CD4-positive, alpha-beta T cell (primary cell): ENCODE data around the gene KRTAP4-8. TPM values are rescaled to one million over a fixed set of nuclear protein-coding genes. Genes with fewer than 3 reads are reported as not detected.
"Not testable (repeated sequence)": the region's sequence is repeated elsewhere in the genome, so short reads cannot be mapped to it uniquely, and the experiment has no call there.

ENCODE experiments used
- ATAC-seq: fragments of 200-7000 bp; cut with Tn5 transposase; one replicate; pipeline ENCODE4 v1.10.0; 2022; ENCODE audit warnings: mild to moderate bottlenecking; ENCODE audit not compliant: poor library complexity
- CTCF ChIA-PET: fragments of 350-600 bp; sonication (Branson Sonifier 250); formaldehyde crosslinking; loops from one replicate; lab custom pipeline; 2021; ENCODE audit warnings: antibody characterized with exemption, inconsistent platforms; lab: Charles Lee
- POLR2A ChIA-PET: fragments of 350-600 bp; sonication (Branson Sonifier 250); formaldehyde crosslinking; loops from one replicate; lab custom pipeline; 2021; ENCODE audit warnings: antibody characterized with exemption, inconsistent platforms; lab: Charles Lee
- DNase-seq, 14 experiments: peaks; one replicate each; pipeline ENCODE4 v3.0.0-alpha.2; 2013 to 2020; ENCODE audit warnings: mixed read lengths in 2 of 14
- H3K27ac ChIP-seq, 2 donors: one replicate each; pipeline versions ENCODE4 v1.5.1 to v1.7.0; 2013; ENCODE audit warnings: low read length in 2 of 2, low read depth in 1 of 2, mild to moderate bottlenecking in 1 of 2
- H3K27me3 ChIP-seq, 2 experiments: 1 replicate in 1 of 2; 2 replicates in 1 of 2; pipeline versions ENCODE4 v1.6.1 to v1.7.0; 2013; ENCODE audit warnings: low read length in 2 of 2, control low read depth in 1 of 2, mild to moderate bottlenecking in 1 of 2, moderate library complexity in 1 of 2; ENCODE audit not compliant: insufficient read depth in 2 of 2, control insufficient read depth in 1 of 2
- H3K36me3 ChIP-seq: one replicate; pipeline ENCODE4 v1.6.1; 2013; ENCODE audit warnings: low read length, control low read depth; ENCODE audit not compliant: insufficient read depth
- H3K4me1 ChIP-seq: one replicate; pipeline ENCODE4 v1.6.1; 2013; ENCODE audit warnings: low read length, control low read depth; ENCODE audit not compliant: insufficient read depth
- H3K4me3 ChIP-seq: one replicate; pipeline ENCODE4 v1.5.1; 2013; ENCODE audit warnings: mild to moderate bottlenecking, low read length, moderate library complexity
- H3K9me3 ChIP-seq, 2 experiments: 1 replicate in 1 of 2; 2 replicates in 1 of 2; pipeline versions ENCODE4 v1.6.1 to v1.7.0; 2013; ENCODE audit warnings: low read length in 2 of 2, mild to moderate bottlenecking in 2 of 2, control low read depth in 1 of 2, moderate library complexity in 1 of 2; ENCODE audit not compliant: control insufficient read depth in 1 of 2, insufficient read depth in 1 of 2
- H3K27ac Mint-ChIP-seq: one replicate; pipeline ENCODE4 v1.8.0; 2020; ENCODE audit warnings: mixed read lengths
- H3K27me3 Mint-ChIP-seq: one replicate; pipeline ENCODE4 v1.8.0; 2021; ENCODE audit warnings: mixed read lengths
- H3K36me3 Mint-ChIP-seq: one replicate; pipeline ENCODE4 v1.8.0; 2021; ENCODE audit warnings: low read depth, mixed read lengths
- H3K4me1 Mint-ChIP-seq: one replicate; pipeline ENCODE4 v1.8.0; 2021; ENCODE audit warnings: low read depth, mixed read lengths
- H3K4me3 Mint-ChIP-seq: one replicate; pipeline ENCODE4 v1.8.0; 2020; ENCODE audit warnings: mild to moderate bottlenecking, mixed read lengths
- H3K9me3 Mint-ChIP-seq: one replicate; pipeline ENCODE4 v1.8.0; 2020; ENCODE audit warnings: mixed read lengths
- intact Hi-C, 2 experiments: fragments of 100-400 bp; cut with DNase I in 1 of 2; cut with micrococcal nuclease in 1 of 2; formaldehyde crosslinking; loops; one replicate each; pipeline versions ENCODE4 v1.15.1 to v1.9.0; 2023 to 2025; cut with DNase I, micrococcal nuclease
- total RNA-seq, 174 experiments: library from RNA in 2 of 174; stranded (reverse) in 2 of 174; gene quantifications; one replicate each; pipeline ENCODE4 v1.2.3 and lab custom pipeline; 2021 to 2026
- TF ChIP-seq, protein P1 (sequence below): fragments of 200-600 bp; IDR thresholded peaks from one replicate; pipeline ENCODE4 v1.8.0; 2022; ENCODE audit warnings: antibody characterized with exemption, mild to moderate bottlenecking

KRTAP4-8 gene
- total RNA-seq, 2 experiments from 2014 or later = not detected

DNA sequence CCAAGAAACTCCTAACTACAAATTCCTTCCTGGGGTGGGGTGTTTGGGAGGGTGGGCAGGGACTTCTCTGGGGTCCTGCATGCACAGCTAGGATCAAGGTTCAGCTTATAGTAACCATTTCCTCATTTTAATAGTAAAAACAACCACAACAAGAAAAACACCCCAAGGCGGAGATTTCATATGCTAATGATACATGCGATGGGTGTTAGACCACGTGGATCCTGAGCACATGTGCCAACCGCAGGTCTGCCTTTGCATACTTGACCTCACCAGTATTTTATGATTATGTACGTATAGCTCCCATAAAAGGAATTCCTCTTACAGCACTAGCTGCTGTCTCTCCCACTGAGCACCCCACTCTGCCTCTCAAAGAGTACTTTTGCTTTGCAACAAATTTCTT is 18.4 kb upstream of the KRTAP4-8 start:
- H3K4me1 ChIP-seq = peaks cover 6% of the 10 kb centered on the region
- ChIA-PET POLR2A (interaction anchor here (1.1 kb wide), 1 partner anchor 102 kb away, joined by 3 read pairs; no protein-coding TSS in a partner anchor), CTCF (no interaction called here)
- H3K9me3 ChIP-seq = no peaks in the 10 kb centered on the region
- peak in 1 of 14 experiments; percentile 14 for DNase-seq
- Mint-ChIP-seq H3K4me1 (peaks cover 31% of the 10 kb centered on the region), H3K9me3 (peaks cover 1% of the 10 kb centered on the region), H3K4me3 (no peak overlapping the region), H3K27me3 (no peaks in the 10 kb centered on the region), H3K36me3 (no peaks in the 10 kb centered on the region), H3K27ac (no peak overlapping the region)
- no peaks in the 10 kb centered on the region for H3K27me3 ChIP-seq
- no peak for ATAC-seq
- intact Hi-C loops = no loop called here
- no peak overlapping the region for H3K4me3 ChIP-seq
- TF ChIP-seq, protein P1, sequence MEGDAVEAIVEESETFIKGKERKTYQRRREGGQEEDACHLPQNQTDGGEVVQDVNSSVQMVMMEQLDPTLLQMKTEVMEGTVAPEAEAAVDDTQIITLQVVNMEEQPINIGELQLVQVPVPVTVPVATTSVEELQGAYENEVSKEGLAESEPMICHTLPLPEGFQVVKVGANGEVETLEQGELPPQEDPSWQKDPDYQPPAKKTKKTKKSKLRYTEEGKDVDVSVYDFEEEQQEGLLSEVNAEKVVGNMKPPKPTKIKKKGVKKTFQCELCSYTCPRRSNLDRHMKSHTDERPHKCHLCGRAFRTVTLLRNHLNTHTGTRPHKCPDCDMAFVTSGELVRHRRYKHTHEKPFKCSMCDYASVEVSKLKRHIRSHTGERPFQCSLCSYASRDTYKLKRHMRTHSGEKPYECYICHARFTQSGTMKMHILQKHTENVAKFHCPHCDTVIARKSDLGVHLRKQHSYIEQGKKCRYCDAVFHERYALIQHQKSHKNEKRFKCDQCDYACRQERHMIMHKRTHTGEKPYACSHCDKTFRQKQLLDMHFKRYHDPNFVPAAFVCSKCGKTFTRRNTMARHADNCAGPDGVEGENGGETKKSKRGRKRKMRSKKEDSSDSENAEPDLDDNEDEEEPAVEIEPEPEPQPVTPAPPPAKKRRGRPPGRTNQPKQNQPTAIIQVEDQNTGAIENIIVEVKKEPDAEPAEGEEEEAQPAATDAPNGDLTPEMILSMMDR = no peak
- H3K27ac ChIP-seq = no peak overlapping the region
- H3K36me3 ChIP-seq = no peaks in the 10 kb centered on the region

DNA sequence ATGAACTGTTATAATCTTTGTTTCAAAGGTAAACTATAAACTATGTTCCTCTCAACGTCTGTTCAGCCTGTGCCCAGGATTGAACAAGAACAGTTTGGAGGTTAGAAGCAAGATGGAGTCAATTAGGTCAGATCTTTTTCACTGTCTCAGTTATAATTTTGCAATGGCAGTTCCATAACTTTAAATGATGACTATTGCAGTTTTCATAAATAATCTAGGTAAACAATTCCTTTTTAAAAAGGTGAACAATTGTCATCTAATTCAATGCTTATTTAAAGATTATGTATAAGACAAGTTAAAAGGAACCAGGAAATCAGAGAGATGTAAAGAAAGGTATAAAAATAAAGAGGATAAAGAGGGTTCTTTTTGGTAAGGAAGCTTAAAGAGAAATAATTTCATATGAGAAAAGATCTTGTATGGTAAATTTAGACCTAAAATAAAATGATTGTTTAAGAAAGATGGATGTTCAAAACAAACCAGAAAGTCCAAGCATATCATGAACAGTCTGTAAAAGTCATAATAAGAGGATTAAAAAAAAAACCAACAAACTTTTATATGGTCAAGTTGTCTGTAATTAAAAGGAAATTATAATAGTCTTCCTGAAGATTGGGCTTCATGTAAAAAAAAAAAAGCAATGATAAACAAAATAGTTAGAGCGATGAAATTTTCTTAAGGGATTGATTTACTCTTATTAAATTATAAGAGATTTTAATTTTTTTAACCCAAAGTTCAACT is 13.4 kb upstream of the KRTAP4-8 start:
- H3K27ac ChIP-seq = no peak overlapping the region
- ChIA-PET POLR2A (no interaction called here), CTCF (no interaction called here)
- H3K27me3 ChIP-seq = no peaks in the 10 kb centered on the region
- peaks cover 1% of the 10 kb centered on the region for H3K9me3 Mint-ChIP-seq
- no peak overlapping the region for H3K27ac Mint-ChIP-seq
- H3K36me3 ChIP-seq = no peaks in the 10 kb centered on the region
- TF ChIP-seq, protein P1 = no peak
- peaks cover 9% of the 10 kb centered on the region for H3K4me1 Mint-ChIP-seq
- no peak overlapping the region for H3K4me3 Mint-ChIP-seq
- peaks cover 9% of the 10 kb centered on the region for H3K27me3 Mint-ChIP-seq
- intact Hi-C loops = no loop called here
- H3K4me3 ChIP-seq = no peak overlapping the region
- H3K4me1 ChIP-seq = peaks cover 3% of the 10 kb centered on the region
- no peak for DNase-seq
- ATAC-seq = no peak
- H3K36me3 Mint-ChIP-seq = no peaks in the 10 kb centered on the region
- no peaks in the 10 kb centered on the region for H3K9me3 ChIP-seq

DNA sequence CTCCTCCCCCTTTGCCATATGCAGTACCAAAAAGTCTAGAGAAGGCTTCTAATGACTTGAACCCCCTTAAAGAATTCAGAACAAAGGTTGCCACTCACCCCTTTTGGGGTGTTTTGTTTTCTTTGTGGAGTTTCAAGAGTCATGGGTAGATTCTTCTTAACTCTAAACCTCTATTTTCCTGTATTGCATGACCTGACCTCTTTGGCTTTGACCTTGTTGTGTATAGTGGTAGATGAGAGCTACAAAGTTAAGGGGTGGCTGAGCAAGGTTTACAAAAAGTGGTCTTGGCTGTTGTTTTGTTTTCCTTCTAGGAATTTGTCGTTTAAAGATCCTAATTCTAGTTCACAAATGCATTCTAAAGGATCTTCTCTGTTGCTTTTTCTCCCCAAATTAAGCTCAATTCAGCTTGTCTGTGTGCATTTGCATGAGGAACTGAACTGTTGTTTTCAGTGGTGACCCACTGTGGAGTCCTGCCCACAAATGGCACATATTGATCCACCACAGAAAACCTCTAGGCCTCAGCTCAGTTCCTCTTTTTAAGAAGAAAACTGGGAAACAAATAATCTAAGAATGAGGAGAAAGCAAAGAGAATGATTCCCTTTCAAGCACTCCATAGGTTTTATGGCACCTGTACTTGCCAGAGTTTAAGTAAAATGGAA is 10.9 kb upstream of the KRTAP4-8 start:
- H3K27ac Mint-ChIP-seq, DNase-seq, H3K4me1 ChIP-seq, H3K36me3 ChIP-seq, H3K4me3 Mint-ChIP-seq, H3K27ac ChIP-seq, POLR2A ChIA-PET, H3K4me3 ChIP-seq, H3K36me3 Mint-ChIP-seq, H3K4me1 Mint-ChIP-seq, H3K9me3 Mint-ChIP-seq, H3K27me3 ChIP-seq, CTCF ChIA-PET, H3K9me3 ChIP-seq, ATAC-seq, intact Hi-C loops: not testable (repeated sequence)
- peaks cover 14% of the 10 kb centered on the region for H3K27me3 Mint-ChIP-seq
